ENCODE measurements around the gene ANKMY1. TPM values are rescaled to one million over a fixed set of nuclear protein-coding genes. Genes with fewer than 3 reads are reported as not detected.

The ANKMY1 gene
- total and polyA plus RNA-seq, 2 donors (not counting 1 experiment from before 2014, with no cell fraction given) = 51.7 to 72.1 TPM

DNA sequence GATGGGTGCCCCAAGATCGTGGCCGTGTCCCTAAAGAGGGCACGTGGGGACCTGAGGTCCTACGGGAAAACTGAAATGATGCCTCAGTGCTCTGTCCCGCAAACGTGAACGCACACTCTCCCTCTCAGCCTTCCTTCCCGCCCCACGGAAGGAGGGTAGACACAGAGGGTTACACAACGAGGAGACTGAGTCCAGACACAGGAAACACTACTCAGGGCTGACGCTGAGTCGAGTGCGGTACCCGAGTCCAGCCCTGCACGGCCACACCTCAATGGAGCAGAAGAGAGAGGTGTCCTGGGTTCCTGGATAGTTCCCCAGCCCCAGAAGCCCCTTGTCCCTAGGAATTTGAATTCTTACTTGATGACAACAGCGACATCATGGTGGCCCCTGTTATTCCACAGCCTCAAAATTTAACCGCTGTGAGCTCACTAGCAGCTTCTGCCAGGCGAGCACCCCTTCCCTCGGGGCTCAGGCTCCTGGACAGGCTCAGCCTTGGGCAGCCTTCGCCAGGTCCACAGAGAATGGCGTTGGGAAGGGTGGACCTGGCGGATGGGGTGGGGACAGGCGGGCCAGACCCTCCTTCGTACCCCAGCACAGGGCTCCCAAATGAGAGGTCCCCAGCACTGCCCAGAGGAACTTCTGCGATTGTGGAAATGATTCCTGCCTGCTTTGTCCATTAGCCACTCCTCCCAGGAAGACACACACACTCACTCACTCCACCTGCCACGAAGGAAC lies 9.5 kb upstream of the ANKMY1 start:
- H3K4me3 ChIP-seq (ENCODE audit: control extremely low read depth in 1 of 5, extremely low read depth in 1 of 5, insufficient read depth in 1 of 5, low read depth in 2 of 5, low read length in 4 of 5) = peak overlapping the region; percentile 43 to 76 (median 58)
- peaks cover 43% of the 10 kb centered on the region for H4K20me1 ChIP-seq (ENCODE audit: control insufficient read depth, insufficient read depth, low read length, poor library complexity, severe bottlenecking)
- H3K36me3 ChIP-seq (replicated peaks in 1 of 2; ENCODE audit: control extremely low read depth in 1 of 2, control insufficient read depth in 1 of 2, extremely low read depth in 1 of 2, insufficient read depth in 2 of 2, low read length in 1 of 2) = peaks cover 0 to 14% of the 10 kb centered on the region in 2 experiments
- H3K27me3 ChIP-seq (replicated peaks in 1 of 4; ENCODE audit: control extremely low read depth in 1 of 4, control insufficient read depth in 3 of 4, insufficient read depth in 4 of 4, low read length in 3 of 4) = no peaks in the 10 kb centered on the region
- peaks cover 67% of the 10 kb centered on the region for H3K79me2 ChIP-seq (ENCODE audit: control insufficient read depth, insufficient read depth, low read length)
- no peaks in the 10 kb centered on the region for H3K9me3 Mint-ChIP-seq (ENCODE audit: insufficient read depth)
- WGBS (ENCODE audit: insufficient coverage) = 33% methylated on average over 25 of the region's 26 CpGs
- H2AFZ ChIP-seq (ENCODE audit: insufficient read depth, low read depth, low read length, poor library complexity, severe bottlenecking) = peak overlapping the region; percentile 77
- H3K4me1 ChIP-seq (ENCODE audit: control insufficient read depth in 2 of 2, insufficient read depth in 2 of 2, low read length in 2 of 2) = peaks cover 57 to 67% of the 10 kb centered on the region in 2 donors
- DNase-seq = peak; percentile 55
- ChIA-PET POLR2A (interaction anchor here (0.6 to 3.7 kb wide), 4 partner anchors 10 to 130 kb away, joined by 3 to 97 read pairs (median 4); partner anchors contain the start of genes ANKMY1 and CAPN10), CTCF (interaction anchor here (2.0 to 7.8 kb wide), 6 partner anchors 10 to 53 kb away, joined by 5 to 126 read pairs (median 13); partner anchors contain the start of genes ANKMY1 and CAPN10)
- H3K9me3 ChIP-seq (ENCODE audit: control extremely low read depth in 1 of 3, control insufficient read depth in 2 of 3, insufficient read depth in 1 of 3, low read length in 2 of 3) = no peaks in the 10 kb centered on the region
- intact Hi-C loops (cut with micrococcal nuclease) = loop anchor here (10.0 kb wide), 1 partner anchor 537 kb away; the partner anchor contains the start of gene MTERF4
- H3K4me1 Mint-ChIP-seq = peaks cover 74% of the 10 kb centered on the region
- H3K27ac Mint-ChIP-seq = peak overlapping the region; percentile 93
- H3K27ac ChIP-seq (ENCODE audit: low read length in 2 of 2) = peak overlapping the region; percentile 75 to 79
- peak overlapping the region; percentile 97 for H3K4me2 ChIP-seq (replicated peaks; ENCODE audit: low read depth, low read length, poor library complexity, severe bottlenecking)
- peak overlapping the region; percentile 91 for H3K4me3 Mint-ChIP-seq
- peak overlapping the region; percentile 70 for H3K9ac ChIP-seq (ENCODE audit: low read length)
- ATAC-seq (ENCODE audit: low read depth) = no peak
- no peaks in the 10 kb centered on the region for H3K27me3 Mint-ChIP-seq
- TF ChIP-seq CTCF (IDR thresholded peaks at IDR 0.05) (no peak), EZH2 (IDR thresholded peaks at IDR 0.05; ENCODE audit: borderline replicate concordance, insufficient read depth, low read depth, low read length, poor library complexity, severe bottlenecking) (no peak)
